Adrenal gland (tissue), 12 donors: Measurements from ENCODE around the gene TMEM63C. TPM values are rescaled to one million over a fixed set of nuclear protein-coding genes. Genes with fewer than 3 reads are reported as not detected.

Source experiments
- DNase-seq, 7 donors: peaks; one replicate each; pipeline ENCODE4 v3.0.0-alpha.2; 2019 to 2020
- H3K27ac ChIP-seq, 5 donors: fragments of 200-600 bp; sonication (generic) in 4 of 5; 1 replicate in 3 of 5; 2 replicates in 2 of 5; pipeline versions ENCODE4 v1.5.1 to v1.8.0; 2016 to 2020; ENCODE audit warnings: mild to moderate bottlenecking in 1 of 5
- H3K27me3 ChIP-seq: fragments of 200-600 bp; 2 replicates; pipeline ENCODE4 v1.8.0; 2021
- H3K36me3 ChIP-seq, 2 donors: fragments of 200-600 bp; replicated peaks in 1 of 2; 1 replicate in 1 of 2; 2 replicates in 1 of 2; pipeline versions ENCODE4 v1.5.1 to v1.8.0; 2018 to 2022
- H3K4me1 ChIP-seq, 2 donors: fragments of 200-600 bp; replicated peaks in 1 of 2; 1 replicate in 1 of 2; 2 replicates in 1 of 2; pipeline versions ENCODE4 v1.5.1 to v1.8.0; 2018 to 2021
- H3K4me3 ChIP-seq, 4 donors: fragments of 200-600 bp; sonication (generic) in 3 of 4; one replicate each; pipeline ENCODE4 v1.5.1; 2016 to 2018
- H3K9me3 ChIP-seq, 3 donors: fragments of 200-600 bp; sonication (generic) in 1 of 3; replicated peaks in 1 of 3; 1 replicate in 2 of 3; 2 replicates in 1 of 3; pipeline versions ENCODE4 v1.5.1 to v1.8.0; 2016 to 2021
- POLR2A ChIP-seq, 2 donors: fragments of 450-650 bp; IDR thresholded peaks; one replicate each; pipeline ENCODE4 v1.6.1; 2017; ENCODE audit warnings: antibody characterized with exemption in 2 of 2, mild to moderate bottlenecking in 2 of 2, moderate library complexity in 1 of 2
- WGBS, 4 donors: extraction: QIAGEN DNeasy Blood & Tissue Kit in 2 of 4; methylation state at CpG; one replicate each; pipeline versions ENCODE4 v1.1.5 to v1.1.7; 2013 to 2017; 5-methylcytosine and 5-hydroxymethylcytosine counted together
- intact Hi-C, 2 donors: fragments of 100-400 bp; cut with DNase I; formaldehyde crosslinking; loops; one replicate each; pipeline versions ENCODE4 v1.14.1 to v1.15.0; 2022 to 2023
- polyA plus RNA-seq, 3 donors: library from polyadenylated mRNA; stranded (reverse); fragments of 200-250 nt in 2 of 3; fragments of 350-450 nt in 1 of 3; fragmentation: Illumina TruSeq in 1 of 3; extraction: RNeasy Lipid Tissue Mini Kit (QIAGEN cat#74804) in 1 of 3; gene quantifications; one replicate each; pipeline ENCODE4 v1.2.3, GENCODE V29; 2013 to 2014
- total RNA-seq, 9 donors: library from RNA; depleted of rRNA in 4 of 9; stranded (reverse); fragments of >200 nt in 4 of 9; fragments of 120-200 nt in 1 of 9; fragmentation: NEBNext Ultra II Directional in 1 of 9; extraction: Animal tissue kit (Norgen Biotek cat#: 25700) in 1 of 9; gene quantifications; one replicate each; pipeline versions ENCODE4 v1.1.0 to v1.2.4, GENCODE V29; 2013 to 2023
- TF ChIP-seq, protein P1 (sequence below), 6 experiments: fragments of 450-650 bp in 4 of 6; fragments of 200-600 bp in 2 of 6; sonication (generic) in 1 of 6; IDR thresholded peaks; 1 replicate in 5 of 6; 2 replicates in 1 of 6; pipeline versions ENCODE4 v1.5.1 to v1.8.0; 2016 to 2021; ENCODE audit warnings: antibody characterized with exemption in 6 of 6, mild to moderate bottlenecking in 2 of 6, moderate library complexity in 1 of 6
- donor health status: healthy with polysubstance abuse.
- donor health status: Bipolar disorder and iron deficiency.
- donor health status: DM: yes; HTN: yes; CAD: no.
- donor health status: DM: no; HTN: no; CAD: no.
- donor health status: DM: no; HTN: no; CAD: no.
- donor health status: DM: yes; HTN: yes; CAD: no.

TMEM63C gene
- total and polyA plus RNA-seq, 12 donors = 2.7 to 21.2 (median 8.3) TPM

DNA sequence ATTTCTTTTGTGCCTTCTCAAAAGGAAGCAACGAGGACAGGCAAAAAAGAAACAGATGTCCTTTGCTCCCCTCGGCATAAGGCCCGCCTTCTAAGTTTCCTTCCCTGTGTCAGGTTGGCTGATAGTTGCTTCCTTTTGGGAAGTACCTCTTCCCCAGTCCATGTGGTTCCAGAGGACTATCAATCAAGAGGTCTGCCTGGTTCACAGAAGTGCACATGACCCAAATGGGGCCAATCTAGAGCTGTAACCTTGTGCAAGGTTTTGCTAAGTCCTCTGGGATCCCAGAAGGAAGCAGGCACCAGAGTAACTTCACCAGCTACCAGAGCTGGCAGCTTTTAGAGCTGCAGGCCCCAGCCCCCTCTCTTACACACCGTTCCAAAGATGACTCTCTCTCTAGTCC lies 42.6 kb downstream of the TMEM63C start:
- 62 to 86% (median 67%) methylated on average over 4 of the region's 4 CpGs for WGBS, 4 donors
- Histone ChIP-seq H3K27me3 (no peaks in the 10 kb centered on the region), H3K4me3 (no peak overlapping the region), H3K36me3 (no peaks in the 10 kb centered on the region), H3K4me1 (no peaks in the 10 kb centered on the region), H3K27ac (no peak overlapping the region), H3K9me3 (no peaks in the 10 kb centered on the region)
- intact Hi-C loops = no loop called here
- DNase-seq = no peak
- TF ChIP-seq, protein P1, sequence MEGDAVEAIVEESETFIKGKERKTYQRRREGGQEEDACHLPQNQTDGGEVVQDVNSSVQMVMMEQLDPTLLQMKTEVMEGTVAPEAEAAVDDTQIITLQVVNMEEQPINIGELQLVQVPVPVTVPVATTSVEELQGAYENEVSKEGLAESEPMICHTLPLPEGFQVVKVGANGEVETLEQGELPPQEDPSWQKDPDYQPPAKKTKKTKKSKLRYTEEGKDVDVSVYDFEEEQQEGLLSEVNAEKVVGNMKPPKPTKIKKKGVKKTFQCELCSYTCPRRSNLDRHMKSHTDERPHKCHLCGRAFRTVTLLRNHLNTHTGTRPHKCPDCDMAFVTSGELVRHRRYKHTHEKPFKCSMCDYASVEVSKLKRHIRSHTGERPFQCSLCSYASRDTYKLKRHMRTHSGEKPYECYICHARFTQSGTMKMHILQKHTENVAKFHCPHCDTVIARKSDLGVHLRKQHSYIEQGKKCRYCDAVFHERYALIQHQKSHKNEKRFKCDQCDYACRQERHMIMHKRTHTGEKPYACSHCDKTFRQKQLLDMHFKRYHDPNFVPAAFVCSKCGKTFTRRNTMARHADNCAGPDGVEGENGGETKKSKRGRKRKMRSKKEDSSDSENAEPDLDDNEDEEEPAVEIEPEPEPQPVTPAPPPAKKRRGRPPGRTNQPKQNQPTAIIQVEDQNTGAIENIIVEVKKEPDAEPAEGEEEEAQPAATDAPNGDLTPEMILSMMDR (IDR thresholded peaks at IDR 0.05) = no peak
- no peak for TF ChIP-seq POLR2A (IDR thresholded peaks at IDR 0.05)

DNA sequence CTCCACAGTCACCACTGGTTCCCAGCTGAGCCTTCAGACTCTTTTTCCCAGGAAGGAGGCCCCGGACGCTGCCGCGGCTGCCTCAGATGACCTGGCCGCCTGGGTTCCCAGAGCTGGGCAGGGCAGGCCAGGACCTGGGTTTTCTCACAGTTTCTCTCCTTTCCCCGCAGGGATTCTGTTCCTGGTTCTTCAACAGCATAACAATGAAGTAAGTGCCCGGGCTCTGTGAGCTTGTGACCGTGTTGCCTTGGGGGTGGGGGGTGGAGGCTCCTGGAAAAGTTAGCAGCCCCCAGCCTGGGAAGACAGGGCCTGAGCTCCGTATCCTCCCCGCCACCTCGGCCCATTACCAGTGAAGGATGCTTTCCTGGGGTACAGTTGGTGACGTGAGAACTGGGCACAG lies 43.7 kb downstream of the TMEM63C start:
- intact Hi-C loops = no loop called here
- Histone ChIP-seq H3K9me3 (no peaks in the 10 kb centered on the region), H3K4me3 (no peak overlapping the region), H3K36me3 (no peaks in the 10 kb centered on the region), H3K4me1 (no peaks in the 10 kb centered on the region), H3K27ac (no peak overlapping the region), H3K27me3 (no peaks in the 10 kb centered on the region)
- TF ChIP-seq POLR2A (IDR thresholded peaks at IDR 0.05) = no peak
- TF ChIP-seq, protein P1 (IDR thresholded peaks at IDR 0.05) = no peak
- WGBS, 4 donors = 77 to 91% (median 81%) methylated on average over 9 to 12 of the region's 12 CpGs
- DNase-seq = no peak

DNA sequence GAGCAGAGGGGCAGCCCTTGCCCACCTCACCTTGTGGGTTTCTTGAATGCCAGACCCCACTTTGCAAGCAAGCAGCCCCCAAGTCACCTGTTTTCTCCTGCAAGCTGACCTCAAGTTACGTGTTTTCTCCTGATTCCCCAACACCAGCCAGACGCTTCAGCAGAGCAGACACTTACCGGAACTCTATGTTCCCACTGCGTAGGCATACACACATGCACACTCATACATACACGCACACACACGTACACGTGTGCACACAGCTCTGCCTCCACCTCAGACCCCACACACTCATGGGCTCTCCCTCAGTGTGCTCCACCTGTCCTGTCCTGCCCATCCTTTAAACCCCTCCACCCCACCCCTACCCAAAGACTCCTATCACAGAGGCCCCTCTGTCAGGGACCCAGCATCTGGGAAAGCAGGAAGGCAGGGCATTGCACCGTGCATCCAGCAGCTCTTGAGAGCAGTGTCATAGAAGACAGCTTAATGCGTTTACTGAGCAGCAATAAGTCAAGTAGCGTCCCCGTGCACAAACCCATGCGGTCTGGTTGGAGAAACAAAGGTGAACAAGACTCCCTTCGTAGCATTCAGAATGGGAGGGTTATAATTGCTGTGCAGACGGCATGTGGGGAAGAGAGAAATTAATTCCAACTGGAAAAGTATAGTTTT lies 44.4 kb downstream of the TMEM63C start:
- Histone ChIP-seq H3K27me3 (no peaks in the 10 kb centered on the region), H3K9me3 (no peaks in the 10 kb centered on the region), H3K4me3 (no peak overlapping the region), H3K4me1 (no peaks in the 10 kb centered on the region), H3K36me3 (no peaks in the 10 kb centered on the region), H3K27ac (no peak overlapping the region)
- no peak for TF ChIP-seq POLR2A (IDR thresholded peaks at IDR 0.05)
- TF ChIP-seq, protein P1 (IDR thresholded peaks at IDR 0.05) = no peak
- WGBS, 4 donors = 79 to 90% (median 86%) methylated on average over 14 of the region's 14 CpGs
- DNase-seq = peak in 1 of 7 donors; percentile 59
- intact Hi-C loops = no loop called here

DNA sequence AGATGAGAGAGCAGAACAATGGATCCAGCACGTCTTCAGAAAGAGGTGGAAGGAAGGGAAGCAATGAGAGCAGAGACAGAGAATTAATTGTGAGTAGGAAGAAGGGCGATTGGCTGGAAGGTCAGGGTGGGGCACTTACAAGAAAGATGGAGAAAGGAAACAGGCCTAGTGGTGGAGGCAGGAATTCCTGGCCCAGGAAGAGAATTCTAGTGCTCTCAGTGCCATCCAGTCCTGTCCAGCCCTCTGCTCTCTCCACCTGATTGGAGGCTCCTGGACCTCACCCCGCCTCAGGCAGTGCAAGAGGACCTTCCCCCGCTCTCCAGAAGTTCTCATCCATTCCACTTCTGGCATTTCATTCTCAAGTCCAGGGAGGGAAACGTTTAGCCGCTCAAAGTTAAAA lies 46.5 kb downstream of the TMEM63C start:
- WGBS, 4 donors = 59 to 83% (median 80%) methylated on average over 6 of the region's 6 CpGs
- no peaks in the 10 kb centered on the region for H3K9me3 ChIP-seq
- no peaks in the 10 kb centered on the region for H3K36me3 ChIP-seq
- intact Hi-C loops = no loop called here
- H3K27me3 ChIP-seq = no peaks in the 10 kb centered on the region
- H3K4me1 ChIP-seq = no peaks in the 10 kb centered on the region
- H3K4me3 ChIP-seq = no peak overlapping the region
- TF ChIP-seq POLR2A (IDR thresholded peaks at IDR 0.05) = no peak
- TF ChIP-seq, protein P1 (IDR thresholded peaks at IDR 0.05) = no peak
- DNase-seq = no peak
- no peak overlapping the region for H3K27ac ChIP-seq
